ENCODE results near the gene AP2B1. TPM values are rescaled to one million over a fixed set of nuclear protein-coding genes. Genes with fewer than 3 reads are reported as not detected.

AP2B1 gene
- total RNA-seq = 100 to 1,000 TPM; 180 to 185 TPM

DNA sequence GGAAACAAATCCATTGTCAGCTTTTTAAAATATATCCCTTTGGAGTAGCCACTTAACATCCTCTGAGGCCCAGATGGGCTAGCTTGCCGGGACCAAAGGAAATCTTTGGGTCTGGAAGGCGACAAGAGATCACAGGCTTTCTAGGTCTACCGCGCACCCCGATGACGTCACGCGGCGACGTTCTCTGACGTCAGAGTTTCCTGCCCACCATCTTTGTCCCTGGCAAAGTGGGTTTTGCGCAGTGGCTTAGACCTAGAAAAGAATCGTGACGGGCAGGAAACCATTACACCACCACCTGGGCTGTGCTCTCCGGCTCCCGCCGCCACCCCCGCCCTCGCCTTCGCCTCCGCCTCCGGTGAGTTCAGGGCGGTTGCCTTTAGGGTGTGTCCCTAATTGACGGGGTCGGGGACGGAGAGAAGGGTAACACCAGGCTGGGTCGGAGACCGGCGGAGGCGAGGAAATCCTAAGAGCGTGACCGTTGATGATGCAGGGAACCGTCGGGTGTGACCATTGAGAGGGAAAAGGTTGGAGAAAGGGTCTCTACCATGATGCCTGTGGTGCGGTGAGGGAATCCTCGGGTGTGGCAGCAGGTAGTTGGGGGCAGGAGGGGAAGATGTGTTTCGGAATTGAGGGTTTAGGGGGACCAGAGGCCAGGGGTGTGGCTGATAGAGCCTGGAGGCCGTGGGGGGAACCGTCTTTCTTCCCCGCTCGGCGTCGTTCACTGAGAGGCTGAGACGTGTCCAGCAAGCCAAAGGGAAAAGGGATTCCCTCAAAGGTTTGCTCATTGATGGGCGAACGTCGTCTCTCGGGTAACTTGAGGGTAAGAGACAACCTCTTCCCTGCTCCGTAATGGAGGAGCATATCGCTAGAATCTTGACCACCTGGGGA lies at the start of gene AP2B1:
AP2B1 (plus strand) TSS at position 249 of the 888 bp plus-strand sequence. CDS start 6,709 bp downstream, outside the sequence.
- no peaks in the 10 kb centered on the region for H3K9me3 Mint-ChIP-seq
- H3K27ac Mint-ChIP-seq = peak within 1 kb of the TSS; percentile 96
- POLR2A ChIA-PET = interaction anchor here (0.6 kb wide), 2 partner anchors 9 to 352 kb away, joined by 3 read pairs; partner anchors contain the start of gene PEX12
- peak within 1 kb of the TSS; percentile 91 for H3K4me3 Mint-ChIP-seq
- peak; percentile 96 for DNase-seq
- CTCF ChIA-PET = interaction anchor here (0.6 to 1.4 kb wide), 5 partner anchors 11 to 209 kb away, joined by 3 to 5 read pairs (median 4); no protein-coding TSS in a partner anchor
- H3K27me3 Mint-ChIP-seq = peaks cover 14% of the 10 kb centered on the region
- H3K4me1 Mint-ChIP-seq = peaks cover 29% of the 10 kb centered on the region
- peaks cover 2% of the 10 kb centered on the region for H3K36me3 Mint-ChIP-seq (ENCODE audit: low read depth)

- POLR2A ChIA-PET = interaction anchor here (0.6 to 1.4 kb wide), 3 partner anchors 164 to 482 kb away, joined by 3 to 7 read pairs (median 4); partner anchors contain the start of gene SLFN5
- peaks cover 47% of the 10 kb centered on the region for H3K4me1 Mint-ChIP-seq
- CTCF ChIA-PET = interaction anchor here (0.8 to 4.4 kb wide), 5 partner anchors 12 to 271 kb away, joined by 3 to 26 read pairs (median 3); partner anchors contain the start of gene TAF15
- no peaks in the 10 kb centered on the region for H3K9me3 Mint-ChIP-seq
- no peaks in the 10 kb centered on the region for H3K27me3 Mint-ChIP-seq
- peak within 1 kb of the TSS; percentile 98 for H3K27ac Mint-ChIP-seq
- DNase-seq = peak; percentile 70
- H3K36me3 Mint-ChIP-seq (ENCODE audit: low read depth) = peaks cover 41% of the 10 kb centered on the region
- peak within 1 kb of the TSS; percentile 84 for H3K4me3 Mint-ChIP-seq
Measured at GRCh38 chr17:35537601-35538141, 49.5 kb upstream of the AP2B1 start, which contains the start of gene SLFN12L. SLFN12L (minus strand) TSS chr17:35537678; CDS start chr17:35522364, 15,314 bp downstream.

DNA sequence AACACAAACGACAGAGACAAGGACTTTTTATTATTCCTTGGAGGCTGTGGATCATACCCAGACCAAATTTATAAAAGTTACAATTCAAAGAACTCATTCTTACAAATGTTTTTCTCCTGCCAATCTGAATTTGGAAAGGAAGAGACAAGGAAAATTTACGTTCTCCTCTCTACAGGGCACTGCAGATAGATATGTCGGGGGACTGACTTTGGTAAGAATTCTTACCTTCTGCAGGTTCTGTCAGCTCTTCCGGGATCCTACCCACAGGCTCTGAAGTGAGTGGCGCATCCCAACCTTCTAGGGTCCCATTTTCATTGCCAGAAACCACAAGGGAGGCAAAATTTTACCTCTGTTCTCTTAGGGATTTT lies 47.5 kb upstream of the AP2B1 start:
- peak overlapping the region; percentile 98 for H3K27ac Mint-ChIP-seq
- peaks cover 53% of the 10 kb centered on the region for H3K4me1 Mint-ChIP-seq

GRCh38 chr17:35540589-35541404 lies 46.3 kb upstream of the AP2B1 start:
- peaks cover 57% of the 10 kb centered on the region for H3K4me1 Mint-ChIP-seq
- peaks cover 5% of the 10 kb centered on the region for H3K9me3 Mint-ChIP-seq
- H3K27me3 Mint-ChIP-seq = no peaks in the 10 kb centered on the region
- peak; percentile 41 for DNase-seq
- peak overlapping the region; percentile 98 for H3K27ac Mint-ChIP-seq
- CTCF ChIA-PET = interaction anchor here (1.2 to 4.4 kb wide), 2 partner anchors 9 to 13 kb away, joined by 3 to 26 read pairs; no protein-coding TSS in a partner anchor
- H3K4me3 Mint-ChIP-seq = peak overlapping the region; percentile 84
- POLR2A ChIA-PET = no interaction called here
- peaks cover 31% of the 10 kb centered on the region for H3K36me3 Mint-ChIP-seq (ENCODE audit: low read depth)

More for the DNA sequence above, 47.5 kb upstream of the AP2B1 start:
- ChIA-PET POLR2A (interaction anchor here (0.5 kb wide), 1 partner anchor 183 kb away, joined by 3 read pairs; no protein-coding TSS in a partner anchor), CTCF (interaction anchor here (0.7 to 4.4 kb wide), 17 partner anchors 10 to 364 kb away, joined by 3 to 26 read pairs (median 3); partner anchors contain the start of genes PEX12 and SLFN14)
- Mint-ChIP-seq H3K9me3 (no peaks in the 10 kb centered on the region), H3K36me3 (ENCODE audit: low read depth) (peaks cover 37% of the 10 kb centered on the region), H3K27me3 (no peaks in the 10 kb centered on the region), H3K4me3 (peak overlapping the region; percentile 84)
- no peak for DNase-seq

DNA sequence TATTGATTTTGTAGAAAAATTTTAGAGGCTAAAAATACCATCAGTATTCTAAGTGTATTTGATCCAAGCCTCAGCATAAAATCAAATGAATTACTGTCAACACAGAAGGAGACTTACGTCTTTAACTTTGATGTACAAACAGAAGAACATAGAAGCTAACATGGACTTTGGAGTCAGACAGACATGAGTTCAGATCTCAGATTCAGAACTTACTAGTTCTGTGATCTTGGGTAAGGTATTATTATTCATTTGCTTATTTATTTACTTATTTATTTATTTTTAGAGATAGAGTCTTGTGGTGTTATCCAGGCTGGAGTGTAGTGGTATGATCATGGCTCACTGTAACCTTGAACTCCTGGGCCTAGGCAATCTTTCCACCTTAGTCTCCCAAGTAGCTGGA lies 45.7 kb upstream of the AP2B1 start:
- peak overlapping the region; percentile 98 for H3K27ac Mint-ChIP-seq
- peaks cover 57% of the 10 kb centered on the region for H3K4me1 Mint-ChIP-seq
- H3K36me3 Mint-ChIP-seq (ENCODE audit: low read depth) = peaks cover 25% of the 10 kb centered on the region
- CTCF ChIA-PET = interaction anchor here (1.1 to 4.4 kb wide), 4 partner anchors 8 to 228 kb away, joined by 3 to 26 read pairs (median 6); no protein-coding TSS in a partner anchor
- H3K4me3 Mint-ChIP-seq = peak overlapping the region; percentile 84
- no peak for DNase-seq
- POLR2A ChIA-PET = interaction anchor here (0.6 kb wide), 2 partner anchors 42 to 1004 kb away, joined by 3 to 5 read pairs; no protein-coding TSS in a partner anchor
- no peaks in the 10 kb centered on the region for H3K27me3 Mint-ChIP-seq
- H3K9me3 Mint-ChIP-seq = peaks cover 5% of the 10 kb centered on the region

- ChIA-PET POLR2A (no interaction called here), CTCF (interaction anchor here (0.8 to 1.6 kb wide), 3 partner anchors 43 to 266 kb away, joined by 3 to 10 read pairs (median 4); partner anchors contain the start of gene TAF15)
- Mint-ChIP-seq H3K36me3 (ENCODE audit: low read depth) (peaks cover 14% of the 10 kb centered on the region), H3K4me1 (peaks cover 54% of the 10 kb centered on the region), H3K4me3 (no peak overlapping the region), H3K27ac (peak overlapping the region; percentile 25), H3K27me3 (no peaks in the 10 kb centered on the region), H3K9me3 (peaks cover 5% of the 10 kb centered on the region)
- DNase-seq = no peak
Measured at GRCh38 chr17:35542990-35543389, 44.1 kb upstream of the AP2B1 start.

DNA sequence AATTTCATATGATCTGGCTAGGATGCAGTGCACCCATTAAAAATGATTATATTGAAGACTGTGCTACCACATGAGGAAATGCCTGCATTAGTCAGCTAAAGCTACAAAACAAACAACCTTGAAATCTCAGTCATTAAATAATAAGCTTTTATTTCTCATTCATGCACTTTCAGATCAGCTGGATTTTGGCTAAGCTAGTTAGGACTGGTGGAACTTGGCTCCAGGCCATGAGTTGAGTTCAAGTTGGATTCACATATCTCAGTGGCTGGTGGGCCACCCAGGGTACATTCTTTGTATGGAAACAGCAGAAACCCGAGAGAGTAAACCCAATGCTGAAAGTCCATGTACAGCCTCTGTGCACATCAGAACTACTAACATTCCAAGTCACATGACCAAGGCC lies 43.3 kb upstream of the AP2B1 start:
- no peak overlapping the region for H3K4me3 Mint-ChIP-seq
- H3K27me3 Mint-ChIP-seq = no peaks in the 10 kb centered on the region
- H3K27ac Mint-ChIP-seq = no peak overlapping the region
- ChIA-PET CTCF (interaction anchor here (1.4 kb wide), 1 partner anchor 43 kb away, joined by 4 read pairs; no protein-coding TSS in a partner anchor), POLR2A (no interaction called here)
- DNase-seq = no peak
- peaks cover 5% of the 10 kb centered on the region for H3K9me3 Mint-ChIP-seq
- peaks cover 45% of the 10 kb centered on the region for H3K4me1 Mint-ChIP-seq
- H3K36me3 Mint-ChIP-seq (ENCODE audit: low read depth) = peaks cover 14% of the 10 kb centered on the region

DNA sequence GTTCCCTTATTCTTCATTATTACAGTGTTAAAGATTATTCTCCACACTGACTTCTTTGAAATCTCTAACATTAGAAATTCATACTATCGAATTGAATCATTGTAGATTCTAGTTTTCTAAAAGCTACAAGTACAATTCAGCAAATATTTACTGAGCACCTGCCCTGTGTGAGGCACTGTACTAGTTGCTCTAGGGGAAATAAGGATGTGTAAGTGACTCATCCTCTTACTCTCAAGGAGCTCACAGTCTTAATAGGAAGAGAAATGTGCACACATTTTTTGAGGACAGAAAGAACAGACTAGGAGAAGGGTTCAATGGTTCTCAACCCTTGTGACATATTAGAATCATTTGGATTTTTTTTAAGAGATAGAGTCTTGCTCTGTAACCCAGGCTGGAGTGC lies 42.0 kb upstream of the AP2B1 start:
- Mint-ChIP-seq H3K27me3 (peaks cover 4% of the 10 kb centered on the region), H3K4me3 (no peak overlapping the region), H3K36me3 (ENCODE audit: low read depth) (peaks cover 14% of the 10 kb centered on the region), H3K9me3 (peaks cover 5% of the 10 kb centered on the region), H3K4me1 (peaks cover 32% of the 10 kb centered on the region), H3K27ac (no peak overlapping the region)
- CTCF ChIA-PET = interaction anchor here (0.9 kb wide), 1 partner anchor 353 kb away, joined by 6 read pairs; no protein-coding TSS in a partner anchor
- DNase-seq = no peak
- POLR2A ChIA-PET = no interaction called here

- peaks cover 21% of the 10 kb centered on the region for H3K4me1 Mint-ChIP-seq
- no peak overlapping the region for H3K4me3 Mint-ChIP-seq
- peaks cover 5% of the 10 kb centered on the region for H3K9me3 Mint-ChIP-seq
- H3K27me3 Mint-ChIP-seq = peaks cover 4% of the 10 kb centered on the region
- DNase-seq = no peak
- ChIA-PET CTCF (no interaction called here), POLR2A (no interaction called here)
- H3K27ac Mint-ChIP-seq = no peak overlapping the region
- H3K36me3 Mint-ChIP-seq (ENCODE audit: low read depth) = peaks cover 14% of the 10 kb centered on the region
Measured at GRCh38 chr17:35546487-35546886, 40.6 kb upstream of the AP2B1 start.

DNA sequence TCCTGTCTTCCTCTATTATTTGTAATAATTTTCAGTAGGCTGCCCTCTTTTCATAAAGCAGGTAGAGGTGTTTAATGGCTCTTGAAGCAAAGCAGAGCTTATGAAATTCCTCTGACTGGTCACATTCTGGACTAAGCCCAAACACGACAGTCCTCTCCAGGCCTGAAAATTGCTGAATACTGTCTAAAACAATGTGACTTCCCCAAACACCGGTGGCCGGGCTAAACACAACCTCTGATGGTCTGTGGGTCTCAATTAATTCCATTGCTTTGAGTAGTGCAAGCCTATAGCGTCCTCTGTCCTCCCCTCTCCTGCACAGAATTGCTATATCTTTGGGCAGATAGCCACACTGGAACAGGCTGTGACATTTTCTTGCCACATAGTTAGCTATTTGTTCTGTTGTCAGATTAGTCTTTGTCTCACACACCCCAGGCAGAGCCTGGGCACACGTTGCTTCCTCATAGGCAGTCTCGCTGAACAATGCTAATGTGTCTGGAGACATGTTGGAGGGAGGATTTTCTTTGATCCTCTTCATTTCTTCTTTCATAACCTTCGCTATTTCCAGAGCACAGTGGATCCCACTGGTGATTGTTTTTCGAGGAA lies 38.8 kb upstream of the AP2B1 start:
- Mint-ChIP-seq H3K27ac (no peak overlapping the region), H3K4me1 (peaks cover 12% of the 10 kb centered on the region), H3K9me3 (peaks cover 5% of the 10 kb centered on the region), H3K27me3 (peaks cover 4% of the 10 kb centered on the region), H3K4me3 (no peak overlapping the region), H3K36me3 (ENCODE audit: low read depth) (peaks cover 9% of the 10 kb centered on the region)
- CTCF ChIA-PET = interaction anchor here (0.6 to 5.4 kb wide), 3 partner anchors 9 to 134 kb away, joined by 3 to 26 read pairs (median 4); no protein-coding TSS in a partner anchor
- DNase-seq = no peak
- POLR2A ChIA-PET = no interaction called here

- POLR2A ChIA-PET = no interaction called here
- H3K4me3 Mint-ChIP-seq = no peak overlapping the region
- H3K9me3 Mint-ChIP-seq = peaks cover 5% of the 10 kb centered on the region
Measured at GRCh38 chr17:35548978-35549377, 38.1 kb upstream of the AP2B1 start.

More at GRCh38 chr17:35548978-35549377, 38.1 kb upstream of the AP2B1 start:
- CTCF ChIA-PET = interaction anchor here (1.0 to 5.4 kb wide), 3 partner anchors 9 to 54 kb away, joined by 3 to 26 read pairs (median 4); no protein-coding TSS in a partner anchor
- H3K36me3 Mint-ChIP-seq (ENCODE audit: low read depth) = peaks cover 7% of the 10 kb centered on the region
- H3K27ac Mint-ChIP-seq = no peak overlapping the region
- no peak for DNase-seq
- H3K4me1 Mint-ChIP-seq = peaks cover 5% of the 10 kb centered on the region
- peaks cover 4% of the 10 kb centered on the region for H3K27me3 Mint-ChIP-seq

Data from activated CD4-positive, alpha-beta T cell treated with anti-CD3 and anti-CD28 coated beads, Interleukin-2, amount 10 ng/mL, durations not matched to agents 7 days and 5 days (primary cell).